ENCODE measurements around the gene BLOC1S4.

Gene BLOC1S4

DNA sequence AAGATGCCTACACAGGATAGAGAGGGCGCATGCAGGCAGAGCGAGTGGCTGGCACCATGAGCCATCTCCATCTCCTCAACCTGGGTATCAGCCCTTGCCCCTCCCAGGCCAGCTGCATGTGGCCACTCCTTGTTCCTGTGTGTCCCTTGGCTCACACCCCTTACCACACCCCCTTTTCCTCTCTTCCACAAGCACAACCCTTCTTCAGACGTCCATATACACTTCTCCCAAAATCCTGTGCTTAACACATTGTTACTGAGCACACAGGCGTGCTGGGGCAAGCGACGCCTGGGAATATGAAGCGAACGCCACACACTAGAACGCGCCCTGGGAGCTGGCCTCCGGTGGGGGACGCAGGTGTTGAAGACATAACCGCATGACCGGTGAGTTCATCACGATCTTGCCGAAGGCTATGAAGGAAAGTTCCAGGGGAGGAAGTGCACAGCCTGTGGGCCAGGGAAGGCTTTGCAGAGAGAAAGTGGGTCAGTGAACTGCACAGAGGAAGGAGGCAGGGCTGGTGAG lies 47.4 kb downstream of the BLOC1S4 start:
- DNase-seq (ENCODE audit: low read depth), result no peak
- TF ChIP-seq, protein P1, sequence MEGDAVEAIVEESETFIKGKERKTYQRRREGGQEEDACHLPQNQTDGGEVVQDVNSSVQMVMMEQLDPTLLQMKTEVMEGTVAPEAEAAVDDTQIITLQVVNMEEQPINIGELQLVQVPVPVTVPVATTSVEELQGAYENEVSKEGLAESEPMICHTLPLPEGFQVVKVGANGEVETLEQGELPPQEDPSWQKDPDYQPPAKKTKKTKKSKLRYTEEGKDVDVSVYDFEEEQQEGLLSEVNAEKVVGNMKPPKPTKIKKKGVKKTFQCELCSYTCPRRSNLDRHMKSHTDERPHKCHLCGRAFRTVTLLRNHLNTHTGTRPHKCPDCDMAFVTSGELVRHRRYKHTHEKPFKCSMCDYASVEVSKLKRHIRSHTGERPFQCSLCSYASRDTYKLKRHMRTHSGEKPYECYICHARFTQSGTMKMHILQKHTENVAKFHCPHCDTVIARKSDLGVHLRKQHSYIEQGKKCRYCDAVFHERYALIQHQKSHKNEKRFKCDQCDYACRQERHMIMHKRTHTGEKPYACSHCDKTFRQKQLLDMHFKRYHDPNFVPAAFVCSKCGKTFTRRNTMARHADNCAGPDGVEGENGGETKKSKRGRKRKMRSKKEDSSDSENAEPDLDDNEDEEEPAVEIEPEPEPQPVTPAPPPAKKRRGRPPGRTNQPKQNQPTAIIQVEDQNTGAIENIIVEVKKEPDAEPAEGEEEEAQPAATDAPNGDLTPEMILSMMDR (conservative IDR thresholded peaks at IDR 0.05; ENCODE audit: control insufficient read depth, insufficient read depth, low read depth, low read length), result peak; percentile 7
- no peak overlapping the region for H3K4me3 ChIP-seq (ENCODE audit: control insufficient read depth, low read depth, low read length)

DNA sequence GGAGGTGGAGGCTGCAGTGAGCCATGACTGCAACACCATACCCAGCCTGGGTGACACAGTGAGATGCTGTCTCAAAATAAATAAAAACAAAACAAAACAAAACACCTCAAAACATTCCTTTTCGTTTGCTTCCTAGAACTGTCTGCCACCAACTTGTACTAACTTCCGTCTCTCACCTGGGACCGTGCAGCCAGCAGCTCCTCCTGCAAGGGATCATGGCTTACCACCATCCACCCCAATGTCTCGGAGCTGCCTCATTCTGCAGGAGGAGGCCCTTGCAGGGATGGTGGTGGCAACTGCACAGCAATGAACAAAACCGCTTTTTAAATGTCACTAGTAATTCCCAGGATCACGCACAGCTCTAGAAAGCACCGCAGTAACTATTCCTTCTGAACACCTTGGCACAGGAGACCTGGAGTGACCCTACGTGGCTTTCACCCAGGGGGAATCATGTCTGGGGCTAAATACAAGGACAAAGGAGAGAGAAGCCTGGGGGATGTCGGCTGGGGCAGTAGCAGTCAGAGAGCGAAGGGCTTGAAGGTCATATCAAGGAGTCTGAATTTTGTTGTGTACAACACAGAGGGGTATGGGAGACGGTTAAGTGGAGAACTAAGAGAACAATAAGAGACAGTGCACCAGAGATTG lies 49.1 kb downstream of the BLOC1S4 start:
- no peak for DNase-seq (ENCODE audit: low read depth)
- no peak overlapping the region for H3K4me3 ChIP-seq (ENCODE audit: control insufficient read depth, low read depth, low read length)
- TF ChIP-seq, protein P1 (conservative IDR thresholded peaks at IDR 0.05; ENCODE audit: control insufficient read depth, insufficient read depth, low read depth, low read length), result no peak

DNA sequence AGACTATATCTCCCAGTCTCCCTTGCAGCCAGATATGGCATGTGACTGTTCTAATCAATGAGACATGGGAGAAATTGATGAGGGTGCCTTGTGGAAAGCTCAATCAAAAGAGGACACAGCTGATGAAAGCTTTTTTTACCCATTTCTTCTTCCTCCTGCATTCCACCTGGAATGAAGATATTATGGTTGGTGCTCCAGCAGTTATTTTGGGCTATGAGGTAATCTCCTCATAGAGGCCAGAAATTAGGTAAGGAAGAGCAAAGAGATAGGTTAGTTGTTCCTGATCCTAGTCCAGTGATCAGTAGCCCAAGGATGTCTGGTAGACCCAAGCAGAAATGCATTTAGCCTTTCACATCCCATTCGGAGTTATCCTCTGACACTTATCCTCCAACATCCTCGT lies 49.7 kb downstream of the BLOC1S4 start:
- TF ChIP-seq, protein P1 (conservative IDR thresholded peaks at IDR 0.05; ENCODE audit: control insufficient read depth, insufficient read depth, low read depth, low read length), result no peak
- DNase-seq (ENCODE audit: low read depth), result no peak
- H3K4me3 ChIP-seq (ENCODE audit: control insufficient read depth, low read depth, low read length), result no peak overlapping the region

Data from fibroblast of mammary gland (primary cell).